Activated CD4-positive, alpha-beta T cell treated with anti-CD3 and anti-CD28 coated beads for 48 hours (primary cell): Measurements from ENCODE around the gene TNFAIP2.
"Not testable (repeated sequence)": the region's sequence is repeated elsewhere in the genome, so short reads cannot be mapped to it uniquely, and the experiment has no call there.

Experiments
- DNase-seq: peaks from one replicate; pipeline ENCODE4 v3.0.0-alpha.2; 2020

TNFAIP2 gene

GRCh38 chr14:103157969-103158368, 34.7 kb downstream of the TNFAIP2 start:
- DNase-seq = no peak

- DNase-seq = no peak
Measured at GRCh38 chr14:103158688-103159087, 35.4 kb downstream of the TNFAIP2 start.

- no peak for DNase-seq
Measured at GRCh38 chr14:103160321-103161053, 37.2 kb downstream of the TNFAIP2 start.

- DNase-seq = no peak
Measured at GRCh38 chr14:103161054-103161397, 37.8 kb downstream of the TNFAIP2 start.

- no peak for DNase-seq
Measured at GRCh38 chr14:103163199-103163598, 39.9 kb downstream of the TNFAIP2 start.

GRCh38 chr14:103164006-103164405, 40.7 kb downstream of the TNFAIP2 start:
- DNase-seq = no peak

- DNase-seq = no peak
Measured at GRCh38 chr14:103164779-103165178, 41.5 kb downstream of the TNFAIP2 start.

- DNase-seq = no peak
Measured at GRCh38 chr14:103165323-103165722, 42.1 kb downstream of the TNFAIP2 start.

- no peak for DNase-seq
Measured at GRCh38 chr14:103169954-103170353, 46.7 kb downstream of the TNFAIP2 start.

- DNase-seq = not testable (repeated sequence)
Measured at GRCh38 chr14:103171206-103171605, 47.9 kb downstream of the TNFAIP2 start.

- no peak for DNase-seq
Measured at GRCh38 chr14:103172921-103173320, 49.7 kb downstream of the TNFAIP2 start.

- not testable (repeated sequence) for DNase-seq
Measured at GRCh38 chr14:103173887-103174286, 50.6 kb downstream of the TNFAIP2 start.

GRCh38 chr14:103176176-103176575, 52.9 kb downstream of the TNFAIP2 start:
- not testable (repeated sequence) for DNase-seq

GRCh38 chr14:103177376-103177775, 54.1 kb downstream of the TNFAIP2 start:
- DNase-seq = no peak

GRCh38 chr14:103178521-103178920, 55.3 kb downstream of the TNFAIP2 start:
- no peak for DNase-seq

GRCh38 chr14:103179094-103179493, 55.8 kb downstream of the TNFAIP2 start:
- no peak for DNase-seq

- no peak for DNase-seq
Measured at GRCh38 chr14:103180331-103180730, 57.1 kb downstream of the TNFAIP2 start.

GRCh38 chr14:103184046-103184445, 60.8 kb downstream of the TNFAIP2 start:
- DNase-seq = no peak

GRCh38 chr14:103185051-103186029, 62.1 kb downstream of the TNFAIP2 start:
- DNase-seq = no peak

GRCh38 chr14:103186241-103186822, 63.1 kb downstream of the TNFAIP2 start:
- no peak for DNase-seq
